HG02759 (cell line): ENCODE data around the gene FDXACB1.
"Not testable (repeated sequence)": the region's sequence is repeated elsewhere in the genome, so short reads cannot be mapped to it uniquely, and the experiment has no call there.

ENCODE experiments used
- ATAC-seq: cut with Tn5 transposase; IDR thresholded peaks from one replicate; pipeline ENCODE4 v1.9.1; 2021; ENCODE audit warnings: mild to moderate bottlenecking, moderate library complexity; ENCODE audit not compliant: unreplicated experiment

FDXACB1 gene

DNA sequence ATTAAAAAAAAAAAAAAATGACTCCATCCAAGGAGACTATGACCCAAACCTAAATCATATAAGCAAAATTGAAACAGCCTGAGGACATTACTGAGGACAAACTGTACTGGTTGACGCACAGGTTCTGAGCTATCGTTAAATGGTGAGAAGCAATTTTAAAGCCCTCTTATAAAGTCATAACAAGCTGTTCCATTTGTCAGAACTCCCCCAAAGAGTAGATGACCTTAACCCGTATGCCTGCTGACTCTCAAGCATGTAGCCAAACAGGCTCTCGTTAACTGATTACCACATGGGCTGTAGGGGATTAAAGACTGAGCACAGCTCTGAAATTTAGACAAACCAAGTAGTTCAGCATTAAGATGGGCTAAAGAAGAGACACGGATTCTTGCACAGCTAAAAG is 30.4 kb upstream of the FDXACB1 start:
- ATAC-seq, result no peak

DNA sequence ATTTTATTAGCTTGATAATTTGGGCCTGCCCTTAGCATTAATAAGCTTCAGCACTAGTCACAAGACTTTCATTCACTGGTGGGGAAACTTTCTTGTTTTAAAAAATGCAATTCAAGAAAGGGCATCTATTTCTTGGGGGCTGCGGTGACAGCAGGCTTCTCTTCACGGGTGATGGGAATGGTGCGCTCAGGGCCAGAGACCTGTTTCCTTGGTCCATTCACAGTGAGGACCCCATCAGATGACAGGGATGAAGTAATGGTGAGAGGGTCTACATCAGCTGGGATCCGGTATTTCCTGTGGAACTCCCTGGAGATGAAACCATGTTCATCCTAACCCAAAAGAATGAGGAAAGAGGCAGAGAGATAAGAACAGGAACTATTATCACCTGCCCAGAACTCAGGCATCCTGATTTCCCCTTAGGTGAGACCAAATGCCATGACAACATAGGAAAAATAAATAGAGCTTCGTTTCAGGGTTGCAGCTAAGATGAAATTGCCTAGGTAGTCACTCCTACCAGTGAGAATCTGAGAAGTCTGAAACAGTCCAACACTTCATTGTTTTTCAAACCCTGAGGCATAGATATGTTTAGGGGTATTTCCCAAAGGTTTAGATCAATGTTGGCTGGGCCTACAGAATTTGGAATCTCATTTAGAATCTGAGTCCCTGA is 29.8 kb upstream of the FDXACB1 start:
- no peak for ATAC-seq

- ATAC-seq, result no peak
Observed at GRCh38 chr11:111906680-111907079, 27.7 kb upstream of the FDXACB1 start.

GRCh38 chr11:111905411-111905810 is 26.4 kb upstream of the FDXACB1 start:
- no peak for ATAC-seq

GRCh38 chr11:111886844-111887243 is 7.9 kb upstream of the FDXACB1 start:
- ATAC-seq, result no peak

GRCh38 chr11:111886032-111886431 is 7.1 kb upstream of the FDXACB1 start:
- no peak for ATAC-seq

DNA sequence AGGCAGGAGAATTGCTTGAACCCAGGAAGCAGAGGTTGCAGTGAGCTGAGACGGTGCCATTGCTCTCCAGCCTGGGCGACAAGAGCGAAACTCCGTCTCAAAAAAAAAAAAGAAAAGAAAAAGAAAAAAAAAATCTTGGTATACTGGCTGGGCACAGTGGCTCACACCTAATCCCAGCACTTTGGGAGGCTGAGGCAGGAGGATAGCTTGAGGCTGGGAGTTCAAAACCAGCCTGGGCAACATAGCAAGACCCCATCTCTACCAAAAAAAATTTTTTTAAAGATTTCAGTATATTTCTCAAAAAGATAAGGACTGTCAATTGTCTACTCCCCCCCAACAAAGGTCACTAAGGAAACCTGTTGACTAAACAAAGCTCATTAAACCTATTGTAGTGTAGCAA is 6.1 kb upstream of the FDXACB1 start:
- ATAC-seq, result not testable (repeated sequence)

GRCh38 chr11:111882202-111882601 is 3.2 kb upstream of the FDXACB1 start:
- no peak for ATAC-seq

DNA sequence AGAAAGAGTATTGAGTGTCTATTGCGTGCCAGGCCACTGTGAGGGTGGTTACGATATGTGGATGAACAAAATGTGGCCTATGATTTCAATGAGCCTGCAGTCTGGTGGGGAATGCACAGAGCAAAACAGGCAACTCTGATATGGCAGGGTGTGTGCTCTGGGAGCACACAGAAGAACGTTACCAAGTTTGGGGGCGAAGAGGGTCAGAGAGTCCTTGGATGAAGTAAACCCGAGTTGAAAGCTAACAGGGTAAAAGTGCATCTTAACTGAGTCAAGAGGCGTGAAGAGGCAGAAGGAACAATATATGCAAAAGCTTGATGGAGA is 634 bp upstream of the FDXACB1 start:
- peak; percentile 0 for ATAC-seq

- ATAC-seq, result peak; percentile 16
Observed at GRCh38 chr11:111878385-111878848, 548 bp downstream of the FDXACB1 start.

GRCh38 chr11:111871693-111872161 is 7.2 kb downstream of the FDXACB1 start:
- no peak for ATAC-seq

GRCh38 chr11:111870886-111871692 is 7.9 kb downstream of the FDXACB1 start, which contains the start of gene ALG9:
Gene ALG9, minus strand, starts transcription at chr11:111871581. Its CDS starts 99 bp downstream, at chr11:111871482.
- peak; percentile 94 for ATAC-seq

- peak; percentile 9 for ATAC-seq
Observed at GRCh38 chr11:111870522-111870885, 8.5 kb downstream of the FDXACB1 start.

DNA sequence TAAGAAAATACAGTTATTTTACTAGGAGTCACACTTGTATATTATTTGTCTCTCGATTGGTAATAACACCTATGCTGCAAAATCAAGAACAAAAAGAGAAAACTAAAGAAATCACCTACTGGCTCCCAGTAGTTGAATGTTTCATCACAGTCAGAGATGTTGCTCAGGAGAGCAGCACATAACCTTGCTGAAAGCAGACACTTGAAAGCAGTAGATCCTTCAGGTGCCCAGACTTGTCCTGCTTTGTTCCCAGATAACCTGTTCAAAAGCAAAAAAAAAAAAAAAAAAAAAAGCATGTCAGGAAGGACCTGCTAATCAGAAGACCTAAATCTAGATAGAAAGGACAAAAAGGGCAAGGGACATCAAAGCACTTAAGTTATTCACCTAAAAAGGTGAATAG is 8.9 kb downstream of the FDXACB1 start:
- no peak for ATAC-seq

- ATAC-seq, result no peak
Observed at GRCh38 chr11:111860257-111860656, 18.7 kb downstream of the FDXACB1 start.

- ATAC-seq, result no peak
Observed at GRCh38 chr11:111855506-111855905, 23.5 kb downstream of the FDXACB1 start.

DNA sequence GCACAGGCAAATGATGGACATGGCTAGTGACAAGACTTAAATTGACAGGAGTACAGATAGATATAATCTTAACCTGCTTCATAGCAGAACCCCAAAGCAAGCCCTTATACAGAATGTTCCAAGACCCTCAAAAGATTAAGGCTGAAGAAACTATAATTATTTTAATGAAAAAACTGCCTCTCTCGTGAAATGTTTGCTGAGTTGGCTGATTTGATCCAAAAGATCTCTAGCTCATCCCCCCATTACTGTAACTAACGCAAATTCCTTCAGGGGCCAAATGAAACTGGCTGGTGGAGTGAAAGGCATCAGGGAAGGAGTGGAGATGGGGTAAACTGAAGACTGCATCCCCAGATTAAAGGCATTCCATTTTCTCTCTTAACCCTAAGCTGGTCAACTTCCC is 26.9 kb downstream of the FDXACB1 start:
- no peak for ATAC-seq

DNA sequence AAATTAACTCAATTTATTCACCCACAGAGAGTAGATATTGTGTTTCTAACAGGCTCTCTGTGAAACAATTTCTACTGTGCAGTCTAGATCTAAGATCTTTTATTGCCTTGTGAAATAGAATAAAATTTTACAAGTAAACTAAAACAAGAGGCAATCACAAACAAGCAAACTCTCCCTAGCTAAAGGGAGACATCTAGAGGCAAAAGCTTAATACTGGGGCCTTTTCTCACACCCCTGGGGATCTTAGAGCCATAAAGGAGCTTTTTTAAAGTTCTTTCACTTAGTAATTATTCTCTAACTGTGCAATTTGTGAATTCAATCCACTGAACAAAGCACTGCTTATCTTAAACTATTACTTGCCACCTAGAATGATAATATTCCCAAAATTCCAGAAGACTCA is 27.3 kb downstream of the FDXACB1 start:
- ATAC-seq, result no peak

DNA sequence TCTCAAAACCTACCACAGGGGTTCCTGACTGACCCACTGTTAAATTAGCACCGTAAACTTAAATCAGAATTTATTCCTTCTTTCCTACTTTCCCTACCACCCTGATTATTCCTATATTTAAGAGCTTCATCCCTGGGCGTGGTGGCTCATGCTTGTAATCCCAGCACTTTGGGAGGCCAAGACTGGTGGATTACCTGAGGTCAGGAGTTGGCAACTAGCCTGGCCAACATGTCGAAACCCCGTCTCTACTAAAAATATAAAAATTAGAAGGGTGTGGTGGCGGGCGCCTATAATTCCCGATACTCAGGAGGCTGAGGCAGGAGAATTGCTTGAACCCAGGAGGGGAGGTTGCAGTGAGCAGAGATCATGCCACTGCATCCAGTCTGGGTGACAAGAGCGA is 27.9 kb downstream of the FDXACB1 start:
- ATAC-seq, result no peak

- ATAC-seq, result no peak
Observed at GRCh38 chr11:111849631-111850030, 29.3 kb downstream of the FDXACB1 start.

DNA sequence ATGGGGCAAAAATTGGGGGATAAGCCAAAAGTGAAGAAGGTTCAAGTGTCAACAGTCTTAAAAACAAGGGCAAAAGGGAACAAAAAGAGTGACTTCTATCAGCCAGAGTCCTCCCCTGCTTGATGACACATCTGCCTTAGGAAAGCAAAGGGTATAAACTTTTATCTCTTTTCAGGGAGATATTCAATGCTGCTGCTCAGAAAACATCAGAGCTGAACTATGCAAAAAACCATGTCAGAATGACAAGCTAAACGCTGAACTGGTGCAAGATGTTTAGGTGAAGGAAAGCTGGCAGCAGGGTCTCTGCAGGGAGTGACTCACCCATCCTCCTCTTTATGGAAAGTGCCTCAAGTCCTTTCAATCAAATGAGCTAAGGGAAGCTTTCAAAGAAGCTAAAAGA is 32.3 kb downstream of the FDXACB1 start:
- ATAC-seq, result no peak

DNA sequence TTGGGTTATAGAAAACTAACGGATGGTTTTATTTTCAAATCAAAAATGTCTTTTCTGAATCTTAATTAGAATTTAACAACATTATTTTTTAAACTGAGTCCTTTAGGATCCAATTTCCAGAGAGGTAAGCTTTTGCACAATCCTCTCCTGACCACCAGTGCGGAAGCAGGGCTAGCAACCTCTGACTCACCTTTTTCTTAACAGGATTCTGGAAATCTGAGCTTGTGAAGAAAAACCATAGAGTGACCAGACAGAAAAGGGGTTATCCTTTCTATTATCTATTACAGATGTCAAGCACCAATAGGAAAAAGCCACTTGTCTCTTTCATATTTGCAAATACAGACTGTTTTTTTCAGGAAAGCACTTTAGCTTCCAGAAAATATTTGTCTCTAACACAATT is 32.9 kb downstream of the FDXACB1 start:
- no peak for ATAC-seq
